NCI-H1105 (cell line): ENCODE data around the gene RIBC2.
"Not testable (repeated sequence)": the region's sequence is repeated elsewhere in the genome, so short reads cannot be mapped to it uniquely, and the experiment has no call there.

Experiments
- DNase-seq: peaks from one replicate; lab custom pipeline; 2025; lab: John Stamatoyannopoulos, UW

RIBC2 gene

DNA sequence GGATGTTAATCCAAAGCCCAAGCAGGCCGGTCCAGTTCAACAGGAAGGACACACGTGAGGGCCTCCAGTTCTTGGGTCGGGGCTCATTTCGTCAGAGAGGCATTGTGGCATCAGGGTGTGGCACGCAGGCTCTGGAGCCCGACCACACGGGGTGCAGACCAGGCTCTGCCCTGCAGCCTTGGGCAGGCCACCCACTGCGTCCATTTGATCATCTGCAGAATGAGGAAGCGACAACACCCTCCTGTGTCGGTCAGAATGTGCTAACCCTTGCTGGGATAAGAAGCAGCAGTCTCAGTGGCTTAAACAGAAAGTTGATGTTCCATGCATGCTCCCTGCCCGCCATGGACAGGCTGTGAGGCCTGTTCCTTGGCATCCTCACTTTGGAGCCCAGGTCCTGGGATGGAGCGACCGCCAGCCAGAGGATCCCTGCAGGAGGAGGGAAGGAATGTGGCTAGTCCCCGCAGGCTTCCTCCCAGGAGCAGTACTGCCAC lies 10.8 kb downstream of the RIBC2 start:
- DNase-seq, result no peak

- DNase-seq, result no peak
Measured at GRCh38 chr22:45425101-45425500, 11.6 kb downstream of the RIBC2 start.

DNA sequence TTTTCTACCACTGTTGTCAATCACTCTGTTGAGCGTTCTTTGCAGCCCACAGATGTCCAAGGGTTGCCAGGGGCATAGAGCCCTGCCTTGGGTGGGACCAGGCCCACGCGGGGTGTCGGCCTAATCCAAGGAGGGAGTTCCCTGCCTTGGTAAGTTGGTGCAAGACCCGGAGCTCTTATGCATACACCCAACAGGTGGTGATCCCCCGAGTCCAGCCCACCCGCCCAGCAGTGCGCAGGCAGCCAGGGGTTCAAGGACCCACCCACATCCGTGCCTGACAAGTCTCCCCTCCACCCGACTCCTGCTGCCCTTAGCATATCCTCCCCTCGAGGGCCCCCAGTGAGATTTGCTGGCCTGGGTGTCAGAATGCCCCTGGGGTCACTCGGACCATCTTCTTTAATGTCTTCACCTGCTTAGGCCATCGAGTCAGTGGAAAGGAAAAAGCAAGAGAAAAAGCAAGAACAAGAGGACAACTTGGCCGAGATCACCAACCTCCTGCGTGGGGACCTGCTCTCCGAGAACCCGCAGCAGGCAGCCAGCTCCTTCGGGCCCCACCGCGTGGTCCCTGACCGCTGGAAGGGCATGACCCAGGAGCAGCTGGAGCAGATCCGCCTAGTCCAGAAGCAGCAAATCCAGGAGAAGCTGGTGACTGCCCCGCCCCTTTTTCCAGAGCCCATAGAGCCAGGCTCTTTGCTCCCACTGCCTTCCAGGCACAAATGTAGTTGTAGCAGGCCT lies 12.2 kb downstream of the RIBC2 start:
- DNase-seq, result no peak

DNA sequence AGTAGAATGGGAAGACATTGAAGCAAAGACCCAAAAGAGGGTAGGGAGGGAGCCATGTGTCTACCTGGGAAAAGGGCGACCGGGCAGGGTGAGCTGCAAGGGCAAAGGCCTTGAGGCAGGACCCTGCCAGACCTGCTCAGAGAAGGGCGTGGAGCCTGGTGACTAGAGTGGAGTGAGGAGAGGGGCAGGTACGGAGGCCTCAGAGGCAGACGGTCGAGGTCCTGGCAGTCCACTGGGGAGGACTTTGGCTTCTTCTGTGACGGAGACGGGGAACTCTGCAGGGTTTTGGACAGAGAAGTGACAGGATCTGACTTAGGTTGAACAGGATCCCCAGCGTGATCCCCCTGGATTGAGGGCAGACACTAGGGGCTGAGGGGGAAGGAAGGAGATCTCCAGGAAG lies 12.9 kb downstream of the RIBC2 start:
- no peak for DNase-seq

DNA sequence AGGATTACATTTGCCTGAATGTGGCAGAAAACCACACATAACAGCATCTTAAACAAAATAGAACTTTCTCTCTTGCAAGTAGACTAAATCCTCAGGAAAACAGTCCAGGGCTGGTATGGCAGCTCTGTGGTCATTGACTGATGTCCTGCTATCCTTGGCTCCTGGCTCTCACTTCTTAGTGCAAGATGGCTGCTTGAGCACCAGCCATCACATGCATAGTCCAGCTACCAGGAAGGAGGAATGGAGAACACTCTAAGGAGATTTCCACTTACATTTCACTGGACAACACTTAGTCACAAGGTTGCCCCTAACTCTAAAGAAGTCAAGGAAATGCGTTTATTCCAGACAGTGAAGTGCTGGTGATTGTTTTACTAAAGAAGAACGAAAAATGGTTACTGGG lies 13.6 kb downstream of the RIBC2 start:
- no peak for DNase-seq

- DNase-seq, result no peak
Measured at GRCh38 chr22:45428391-45429385, 15.2 kb downstream of the RIBC2 start.

DNA sequence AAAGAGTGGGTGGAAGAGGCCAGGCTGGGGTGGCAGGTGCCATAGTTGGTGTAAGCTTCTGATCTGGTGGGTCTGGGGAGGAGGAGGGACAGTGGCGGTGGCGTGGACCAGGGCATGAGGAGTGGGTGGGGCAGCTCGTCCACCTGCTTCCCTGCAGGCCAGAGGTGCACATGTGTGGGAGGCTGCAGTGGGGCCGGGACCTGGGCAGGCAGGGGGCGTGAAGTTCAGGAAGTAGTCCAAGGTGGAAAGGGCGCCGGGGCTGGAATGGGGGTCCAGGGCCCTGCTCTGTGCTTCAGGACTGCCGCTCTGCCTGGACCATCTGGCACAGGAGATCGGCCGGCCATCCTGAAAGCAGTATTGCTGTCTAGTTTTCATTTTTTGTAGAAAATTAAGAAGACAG lies 15.9 kb downstream of the RIBC2 start:
- no peak for DNase-seq

- DNase-seq, result no peak
Measured at GRCh38 chr22:45429981-45430775, 16.7 kb downstream of the RIBC2 start.

- no peak for DNase-seq
Measured at GRCh38 chr22:45430871-45431270, 17.4 kb downstream of the RIBC2 start.

DNA sequence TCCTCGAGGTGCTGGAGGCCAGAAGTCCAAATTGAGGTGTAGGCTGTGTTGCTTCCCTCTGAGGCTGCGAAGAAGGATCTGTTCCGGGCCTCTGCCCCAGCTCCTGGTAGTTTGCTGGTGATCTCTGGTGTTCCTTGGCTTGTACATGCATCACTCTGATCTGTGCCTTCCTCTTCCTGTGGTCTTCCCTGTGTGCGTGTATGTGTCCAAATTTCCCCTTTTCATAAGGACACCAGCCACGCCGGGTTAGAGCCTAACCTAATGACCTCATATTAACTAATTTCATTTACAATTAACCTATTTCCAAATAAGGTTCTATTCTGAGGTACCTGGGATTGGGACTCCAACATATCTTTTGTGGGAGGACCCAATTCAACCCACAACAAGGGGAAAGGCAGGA lies 21.5 kb downstream of the RIBC2 start:
- DNase-seq, result no peak

- peak; percentile 70 for DNase-seq
Measured at GRCh38 chr22:45435544-45436139, 22.1 kb downstream of the RIBC2 start.

DNA sequence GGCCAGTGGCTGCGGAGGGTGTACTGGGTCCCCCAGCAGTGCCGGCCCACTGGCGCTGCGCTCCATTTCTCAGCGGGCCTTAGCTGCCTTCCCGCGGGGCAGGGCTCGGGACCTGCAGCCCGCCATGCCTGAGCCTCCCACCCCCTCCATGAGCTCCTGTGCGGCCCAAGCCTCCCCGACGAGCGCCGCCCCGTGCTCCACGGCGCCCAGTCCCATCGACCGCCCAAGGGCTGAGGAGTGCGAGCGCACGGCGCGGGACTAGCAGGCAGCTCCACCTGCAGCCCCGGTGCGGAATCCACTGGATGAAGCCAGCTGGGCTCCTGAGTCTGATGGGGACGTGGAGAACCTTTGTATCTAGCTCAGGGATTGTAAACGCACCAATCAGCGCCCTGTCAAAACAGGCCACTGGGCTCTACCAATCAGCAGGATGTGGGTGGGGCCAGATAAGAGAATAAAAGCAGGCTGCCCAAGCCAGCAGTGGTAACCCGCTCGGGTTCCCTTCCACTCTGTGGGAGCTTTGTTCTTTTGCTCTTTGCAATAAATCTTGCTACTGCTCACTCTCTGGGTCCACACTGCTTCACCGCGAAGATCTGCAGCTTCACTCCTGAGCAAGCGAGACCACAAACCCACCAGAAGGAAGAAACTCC lies 23.5 kb downstream of the RIBC2 start:
- DNase-seq, result not testable (repeated sequence)

DNA sequence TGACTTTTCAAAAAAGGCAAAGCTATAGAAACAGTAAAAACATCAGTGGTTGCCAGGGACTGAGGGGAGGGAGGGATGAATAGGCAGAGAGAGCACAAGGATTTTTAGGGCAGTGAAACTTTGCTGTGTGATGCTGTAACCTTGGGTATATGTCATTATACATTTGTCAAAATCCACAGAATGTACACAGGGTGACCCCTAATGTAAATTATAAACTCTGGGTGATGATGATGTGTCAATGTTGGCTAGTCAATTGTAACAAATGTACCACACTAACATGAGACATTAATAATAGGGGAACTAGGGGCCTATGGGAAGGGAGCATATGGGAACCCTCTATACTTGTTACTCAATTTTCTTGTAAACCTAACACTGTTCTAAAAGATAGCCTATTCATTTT lies 24.8 kb downstream of the RIBC2 start:
- DNase-seq, result no peak

DNA sequence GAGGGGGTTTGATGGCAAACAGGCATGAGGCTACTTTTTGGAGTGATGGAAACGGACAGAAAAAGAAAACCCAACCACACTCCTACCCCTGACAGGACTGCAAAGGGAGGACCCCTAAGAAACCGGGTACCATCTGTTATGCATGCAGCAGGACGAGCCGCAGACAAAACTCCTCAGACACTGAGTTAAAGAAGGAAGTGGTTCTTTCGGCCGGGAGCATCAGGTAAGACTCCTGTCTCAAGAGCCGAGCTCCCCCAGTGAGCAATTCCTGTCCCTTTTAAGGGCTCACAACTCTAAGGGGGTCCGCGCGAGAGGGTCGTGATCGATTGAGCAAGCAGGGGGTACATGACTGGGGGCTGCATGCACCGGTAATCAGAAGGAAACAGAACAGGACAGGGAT lies 27.2 kb downstream of the RIBC2 start:
- DNase-seq, result not testable (repeated sequence)

DNA sequence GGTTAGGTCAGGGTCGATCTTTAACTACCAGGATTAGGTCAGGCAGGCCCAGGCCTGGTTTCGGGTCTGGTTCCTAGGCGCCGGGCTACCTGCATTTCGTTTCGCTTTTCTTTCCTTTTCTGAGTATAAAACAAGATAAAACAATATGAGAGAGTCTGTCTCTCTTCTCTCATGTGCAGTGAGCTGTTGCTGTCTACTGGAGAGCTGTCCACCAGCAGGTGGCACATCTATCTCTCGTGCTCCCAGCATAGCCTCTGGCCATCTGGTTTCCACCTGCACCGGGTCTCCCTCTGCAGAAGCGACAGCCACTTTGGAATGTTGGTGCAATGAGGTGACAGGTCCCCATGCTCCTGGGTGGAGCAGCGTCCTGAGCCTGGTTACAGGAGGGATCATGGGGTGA lies 27.6 kb downstream of the RIBC2 start:
- DNase-seq, result peak; percentile 1

DNA sequence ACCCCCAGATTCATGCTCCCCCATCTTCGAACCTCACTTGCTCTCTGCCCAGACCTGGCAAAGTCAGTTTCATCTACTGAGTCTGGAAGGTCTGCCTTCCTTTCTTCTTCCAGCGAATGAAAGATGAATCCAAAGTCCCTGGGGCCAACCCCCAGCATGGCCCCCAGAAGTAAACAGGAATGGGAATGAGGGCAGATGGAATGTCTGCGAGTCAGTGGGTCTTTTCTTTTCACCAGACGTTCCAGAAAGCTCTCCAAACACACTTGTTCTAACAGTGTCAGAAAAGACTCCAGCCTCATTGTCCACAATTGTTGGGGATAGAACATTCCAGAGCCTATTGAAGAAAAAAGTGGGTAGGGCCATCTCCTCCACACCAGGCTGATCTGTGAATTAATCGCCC lies 28.6 kb downstream of the RIBC2 start:
- no peak for DNase-seq

GRCh38 chr22:45444168-45444567 lies 30.7 kb downstream of the RIBC2 start:
- no peak for DNase-seq

GRCh38 chr22:45445031-45445710 lies 31.7 kb downstream of the RIBC2 start:
- no peak for DNase-seq

- no peak for DNase-seq
Measured at GRCh38 chr22:45446216-45446615, 32.7 kb downstream of the RIBC2 start.

- not testable (repeated sequence) for DNase-seq
Measured at GRCh38 chr22:45447596-45447995, 34.1 kb downstream of the RIBC2 start.

DNA sequence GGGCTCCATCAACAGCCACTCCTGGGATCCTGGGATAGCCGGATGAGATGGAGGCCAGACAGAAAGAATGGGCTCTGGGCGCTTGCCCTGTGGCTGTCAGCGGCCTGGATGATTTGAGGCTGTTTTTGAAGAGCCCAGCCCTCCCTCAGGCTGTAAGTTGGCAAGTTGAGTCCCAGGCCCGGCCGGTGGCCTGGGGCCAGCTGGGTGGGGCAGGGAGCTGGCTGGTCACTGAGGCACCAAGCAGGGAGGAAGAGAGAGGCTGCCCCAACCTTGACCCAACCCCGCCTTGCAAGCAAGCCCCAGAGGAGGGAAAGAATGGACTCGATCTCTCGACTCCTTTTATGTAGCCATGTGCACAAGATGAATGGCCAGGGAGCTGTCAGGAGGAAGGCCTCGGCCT lies 34.9 kb downstream of the RIBC2 start:
- DNase-seq, result no peak
